H9 (cell line): ENCODE data around the gene SPINK7. TPM values are rescaled to one million over a fixed set of nuclear protein-coding genes. Genes with fewer than 3 reads are reported as not detected.

ENCODE experiments used
- DNase-seq: peaks from one replicate; pipeline ENCODE4 v3.0.0-alpha.2; 2017
- H2AFZ ChIP-seq: one replicate; pipeline ENCODE4 v1.6.1; 2013; ENCODE audit warnings: mild to moderate bottlenecking, low read length, control low read depth, moderate library complexity
- H2AK5ac ChIP-seq: 2 replicates; pipeline ENCODE4 v1.6.1; 2013; ENCODE audit warnings: low read length, control low read depth, mixed read lengths; ENCODE audit not compliant: insufficient read length
- H2BK120ac ChIP-seq: one replicate; pipeline ENCODE4 v1.6.1; 2013; ENCODE audit warnings: low read depth, mild to moderate bottlenecking, low read length, control low read depth, inconsistent platforms; ENCODE audit not compliant: poor library complexity, severe bottlenecking
- H2BK12ac ChIP-seq: 2 replicates; pipeline ENCODE4 v1.6.1; 2013; ENCODE audit warnings: low read length, control low read depth, mixed read lengths, low read depth; ENCODE audit not compliant: insufficient read length
- H2BK15ac ChIP-seq: 2 replicates; pipeline ENCODE4 v1.6.1; 2013; ENCODE audit warnings: low read depth, low read length, control low read depth
- H2BK20ac ChIP-seq: one replicate; pipeline ENCODE4 v1.6.1; 2013; ENCODE audit warnings: low read depth, mild to moderate bottlenecking, low read length, control low read depth, inconsistent platforms; ENCODE audit not compliant: poor library complexity, severe bottlenecking
- H2BK5ac ChIP-seq: 2 replicates; pipeline ENCODE4 v1.6.1; 2013; ENCODE audit warnings: low read length, control low read depth, mixed read lengths; ENCODE audit not compliant: insufficient read length
- H3K14ac ChIP-seq: 2 replicates; pipeline ENCODE4 v1.6.1; 2013; ENCODE audit warnings: low read length, control low read depth; ENCODE audit not compliant: insufficient read depth
- H3K18ac ChIP-seq: 2 replicates; pipeline ENCODE4 v1.6.1; 2013; ENCODE audit warnings: low read depth, mild to moderate bottlenecking, mixed read lengths, low read length, control low read depth; ENCODE audit not compliant: insufficient read length
- H3K23ac ChIP-seq: 2 replicates; pipeline ENCODE4 v1.6.1; 2013; ENCODE audit warnings: low read length, control low read depth, mixed read lengths, low read depth; ENCODE audit not compliant: insufficient read length
- H3K23me2 ChIP-seq: 2 replicates; pipeline ENCODE4 v1.6.1; 2013; ENCODE audit warnings: low read depth, mild to moderate bottlenecking, mixed read lengths, low read length, control low read depth; ENCODE audit not compliant: insufficient read length, poor library complexity, severe bottlenecking
- H3K27ac ChIP-seq: 2 replicates; pipeline ENCODE4 v1.5.1; 2013; ENCODE audit warnings: low read length, control low read depth, mixed read lengths, low read depth; ENCODE audit not compliant: insufficient read length
- H3K27me3 ChIP-seq: 2 replicates; pipeline ENCODE4 v1.6.1; 2013; ENCODE audit warnings: low read length, control low read depth, inconsistent platforms; ENCODE audit not compliant: insufficient read depth
- H3K4ac ChIP-seq: 2 replicates; pipeline ENCODE4 v1.6.1; 2013; ENCODE audit warnings: low read depth, mild to moderate bottlenecking, control low read depth, inconsistent platforms, low read length, moderate library complexity
- H3K4me1 ChIP-seq: 2 replicates; pipeline ENCODE4 v1.6.1; 2013; ENCODE audit warnings: low read length, control low read depth, inconsistent platforms; ENCODE audit not compliant: insufficient read depth
- H3K4me2 ChIP-seq: 2 replicates; pipeline ENCODE4 v1.6.1; 2013; ENCODE audit warnings: low read length, control low read depth, mixed read lengths; ENCODE audit not compliant: insufficient read length, insufficient read depth
- H3K56ac ChIP-seq: 2 replicates; pipeline ENCODE4 v1.6.1; 2013; ENCODE audit warnings: low read depth, mild to moderate bottlenecking, mixed read lengths, low read length, control low read depth; ENCODE audit not compliant: insufficient read length
- H3K79me1 ChIP-seq: 2 replicates; pipeline ENCODE4 v1.6.1; 2013; ENCODE audit warnings: low read depth, mild to moderate bottlenecking, moderate library complexity, low read length, control low read depth, inconsistent platforms; ENCODE audit not compliant: insufficient read depth, poor library complexity, severe bottlenecking
- H3K79me2 ChIP-seq: 2 replicates; pipeline ENCODE4 v1.6.1; 2013; ENCODE audit warnings: low read length, control low read depth, inconsistent platforms; ENCODE audit not compliant: insufficient read depth
- H3K9ac ChIP-seq: 2 replicates; pipeline ENCODE4 v1.6.1; 2013; ENCODE audit warnings: low read length, control low read depth, mixed read lengths; ENCODE audit not compliant: insufficient read length; ENCODE audit errors: extremely low read depth
- H3K9me3 ChIP-seq: one replicate; pipeline ENCODE4 v1.6.1; 2013; ENCODE audit warnings: low read depth, low read length, inconsistent platforms; ENCODE audit not compliant: control insufficient read depth
- H3T11ph ChIP-seq: one replicate; pipeline ENCODE4 v1.6.1; 2013; ENCODE audit warnings: mild to moderate bottlenecking, low read length, control low read depth, inconsistent platforms
- H4K20me1 ChIP-seq: one replicate; pipeline ENCODE4 v1.6.1; 2013; ENCODE audit not compliant: control insufficient read depth, insufficient read length, insufficient read depth
- H4K5ac ChIP-seq: 2 replicates; pipeline ENCODE4 v1.6.1; 2013; ENCODE audit warnings: low read depth, mild to moderate bottlenecking, mixed read lengths, low read length, control low read depth; ENCODE audit not compliant: insufficient read length
- H4K8ac ChIP-seq: replicated peaks from 2 replicates; pipeline ENCODE4 v1.6.1; 2013; ENCODE audit warnings: low read length, control low read depth, mixed read lengths, low read depth; ENCODE audit not compliant: insufficient read length
- H4K91ac ChIP-seq: 2 replicates; pipeline ENCODE4 v1.6.1; 2013; ENCODE audit warnings: low read depth, mild to moderate bottlenecking, moderate library complexity, mixed read lengths, low read length, control low read depth; ENCODE audit not compliant: insufficient read length
- H3K27ac Mint-ChIP-seq, 3 experiments: 2 replicates in 2 of 3; 3 replicates in 1 of 3; pipeline ENCODE4 v1.8.0; 2020 to 2021; ENCODE audit warnings: mixed read lengths in 3 of 3, mild to moderate bottlenecking in 1 of 3, moderate library complexity in 1 of 3
- H3K27me3 Mint-ChIP-seq: 2 replicates; pipeline ENCODE4 v1.8.0; 2021; ENCODE audit warnings: low read depth, mild to moderate bottlenecking, moderate library complexity, mixed read lengths
- H3K36me3 Mint-ChIP-seq, 3 experiments: 2 replicates in 2 of 3; 3 replicates in 1 of 3; pipeline ENCODE4 v1.8.0; 2020 to 2021; ENCODE audit warnings: low read depth in 3 of 3, mixed read lengths in 3 of 3; ENCODE audit not compliant: insufficient read depth in 1 of 3
- H3K4me1 Mint-ChIP-seq, 2 experiments: 2 replicates each; pipeline ENCODE4 v1.8.0; 2020; ENCODE audit warnings: mixed read lengths in 2 of 2
- H3K4me3 Mint-ChIP-seq, 2 experiments: 2 replicates in 1 of 2; 3 replicates in 1 of 2; pipeline ENCODE4 v1.8.0; 2020 to 2021; ENCODE audit warnings: mild to moderate bottlenecking in 2 of 2, mixed read lengths in 2 of 2, moderate library complexity in 1 of 2
- H3K9me3 Mint-ChIP-seq, 2 experiments: 2 replicates in 1 of 2; 3 replicates in 1 of 2; pipeline ENCODE4 v1.8.0; 2020; ENCODE audit warnings: mild to moderate bottlenecking in 2 of 2, mixed read lengths in 2 of 2, moderate library complexity in 1 of 2
- WGBS: extraction: QIAGEN DNeasy Blood & Tissue Kit; methylation state at CpG from one replicate; pipeline ENCODE4 v1.1.7; 2013; ENCODE audit warnings: missing lambda C conversion rate, low lambda C conversion rate, mixed read lengths; ENCODE audit not compliant: insufficient read length; ENCODE audit errors: extremely low coverage; 5-methylcytosine and 5-hydroxymethylcytosine counted together
- long read RNA-seq: library from polyadenylated mRNA; unstranded; transcript quantifications from one replicate; pipeline ENCODE4 v2.0.0, GENCODE V29; 2020
- total RNA-seq: library from RNA; stranded (reverse); gene quantifications from 2 replicates; pipeline ENCODE4 v1.2.1, GENCODE V29; 2021
- TF ChIP-seq, protein P1 (sequence below): fragments of 200-600 bp; sonication (generic); conservative IDR thresholded peaks from 3 replicates; pipeline ENCODE4 v1.8.0; 2021; ENCODE audit warnings: antibody characterized with exemption, mild to moderate bottlenecking

The SPINK7 gene
- total RNA-seq: not detected in 2 replicates
- long read RNA-seq: 0 reads

GRCh38 chr5:148312153-148312552 lies at the start of gene SPINK7:
Gene SPINK7 (plus strand): TSS chr5:148312423. CDS start chr5:148312484, 61 bp downstream.
- no CpG with 5 or more reads among the region's 3 CpGs for WGBS
- Histone ChIP-seq H3K79me2 (no peaks in the 10 kb centered on the region), H4K8ac (no peak within 1 kb of the TSS), H2BK12ac (no peak within 1 kb of the TSS), H3K18ac (no peak within 1 kb of the TSS), H3K23ac (no peak within 1 kb of the TSS), H3K27ac (no peak within 1 kb of the TSS), H4K5ac (no peak within 1 kb of the TSS), H2BK20ac (no peak within 1 kb of the TSS), H4K20me1 (no peaks in the 10 kb centered on the region), H3K79me1 (no peaks in the 10 kb centered on the region), H4K91ac (no peak within 1 kb of the TSS), H2AK5ac (no peak within 1 kb of the TSS), H3K9me3 (no peaks in the 10 kb centered on the region), H3K23me2 (no peaks in the 10 kb centered on the region), H3K56ac (no peak within 1 kb of the TSS), H2AFZ (no peak within 1 kb of the TSS), H2BK15ac (no peak within 1 kb of the TSS), H2BK5ac (no peak within 1 kb of the TSS), H3K27me3 (no peaks in the 10 kb centered on the region), H3K14ac (no peak within 1 kb of the TSS), H3T11ph (no peak within 1 kb of the TSS), H3K4me2 (no peak within 1 kb of the TSS), H2BK120ac (no peak within 1 kb of the TSS), H3K4me1 (no peaks in the 10 kb centered on the region), H3K4ac (no peak within 1 kb of the TSS), H3K9ac (no peak within 1 kb of the TSS)
- Mint-ChIP-seq H3K27me3 (peaks cover 10% of the 10 kb centered on the region), H3K4me1 (no peaks in the 10 kb centered on the region), H3K4me3 (no peak within 1 kb of the TSS), H3K9me3 (peaks cover 4 to 16% of the 10 kb centered on the region in 2 experiments), H3K27ac (no peak within 1 kb of the TSS), H3K36me3 (peaks cover 0 to 2% (median 0%) of the 10 kb centered on the region in 3 experiments; a peak in 2 of 7 replicates)
- TF ChIP-seq, protein P1, sequence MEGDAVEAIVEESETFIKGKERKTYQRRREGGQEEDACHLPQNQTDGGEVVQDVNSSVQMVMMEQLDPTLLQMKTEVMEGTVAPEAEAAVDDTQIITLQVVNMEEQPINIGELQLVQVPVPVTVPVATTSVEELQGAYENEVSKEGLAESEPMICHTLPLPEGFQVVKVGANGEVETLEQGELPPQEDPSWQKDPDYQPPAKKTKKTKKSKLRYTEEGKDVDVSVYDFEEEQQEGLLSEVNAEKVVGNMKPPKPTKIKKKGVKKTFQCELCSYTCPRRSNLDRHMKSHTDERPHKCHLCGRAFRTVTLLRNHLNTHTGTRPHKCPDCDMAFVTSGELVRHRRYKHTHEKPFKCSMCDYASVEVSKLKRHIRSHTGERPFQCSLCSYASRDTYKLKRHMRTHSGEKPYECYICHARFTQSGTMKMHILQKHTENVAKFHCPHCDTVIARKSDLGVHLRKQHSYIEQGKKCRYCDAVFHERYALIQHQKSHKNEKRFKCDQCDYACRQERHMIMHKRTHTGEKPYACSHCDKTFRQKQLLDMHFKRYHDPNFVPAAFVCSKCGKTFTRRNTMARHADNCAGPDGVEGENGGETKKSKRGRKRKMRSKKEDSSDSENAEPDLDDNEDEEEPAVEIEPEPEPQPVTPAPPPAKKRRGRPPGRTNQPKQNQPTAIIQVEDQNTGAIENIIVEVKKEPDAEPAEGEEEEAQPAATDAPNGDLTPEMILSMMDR: no peak
- no peak for DNase-seq
